Measurements from ENCODE around the gene LRCH4.

Gene LRCH4

GRCh38 chr7:100604976-100605911 lies 19.3 kb upstream of the LRCH4 start:
- peak; percentile 46 for DNase-seq (ENCODE audit: low read depth, low spot score)

GRCh38 chr7:100604028-100604975 lies 18.4 kb upstream of the LRCH4 start:
- peak; percentile 84 for DNase-seq (ENCODE audit: low read depth, low spot score)

- DNase-seq (ENCODE audit: low read depth, low spot score), result peak; percentile 73
Measured at GRCh38 chr7:100603726-100604027, 17.7 kb upstream of the LRCH4 start.

- peak; percentile 79 for DNase-seq (ENCODE audit: low read depth, low spot score)
Measured at GRCh38 chr7:100602889-100603725, 17.2 kb upstream of the LRCH4 start.

- no peak for DNase-seq (ENCODE audit: low read depth, low spot score)
Measured at GRCh38 chr7:100600730-100601038, 14.8 kb upstream of the LRCH4 start.

GRCh38 chr7:100599911-100600729 lies 14.2 kb upstream of the LRCH4 start:
- no peak for DNase-seq (ENCODE audit: low read depth, low spot score)

- DNase-seq (ENCODE audit: low read depth, low spot score), result no peak
Measured at GRCh38 chr7:100598425-100598824, 12.5 kb upstream of the LRCH4 start.

- DNase-seq (ENCODE audit: low read depth, low spot score), result no peak
Measured at GRCh38 chr7:100595188-100595587, 9.3 kb upstream of the LRCH4 start.

GRCh38 chr7:100591596-100591995 lies 5.7 kb upstream of the LRCH4 start:
- DNase-seq (ENCODE audit: low read depth, low spot score), result no peak

- DNase-seq (ENCODE audit: low read depth, low spot score), result no peak
Measured at GRCh38 chr7:100590077-100590737, 4.3 kb upstream of the LRCH4 start.

GRCh38 chr7:100589341-100589947 lies 3.5 kb upstream of the LRCH4 start:
- DNase-seq (ENCODE audit: low read depth, low spot score), result no peak

- DNase-seq (ENCODE audit: low read depth, low spot score), result no peak
Measured at GRCh38 chr7:100588438-100588837, 2.5 kb upstream of the LRCH4 start.

- peak; percentile 100 for DNase-seq (ENCODE audit: low read depth, low spot score)
Measured at GRCh38 chr7:100586266-100587025, 517 bp upstream of the LRCH4 start, which contains the start of gene FBXO24. Gene FBXO24 (plus strand): TSS chr7:100586328. CDS start chr7:100586626, 298 bp downstream.

GRCh38 chr7:100584683-100585510 lies 1.0 kb downstream of the LRCH4 start:
- peak; percentile 86 for DNase-seq (ENCODE audit: low read depth, low spot score)

- DNase-seq (ENCODE audit: low read depth, low spot score), result no peak
Measured at GRCh38 chr7:100584054-100584682, 1.8 kb downstream of the LRCH4 start.

- peak; percentile 79 for DNase-seq (ENCODE audit: low read depth, low spot score)
Measured at GRCh38 chr7:100583132-100584053, 2.5 kb downstream of the LRCH4 start.

- DNase-seq (ENCODE audit: low read depth, low spot score), result no peak
Measured at GRCh38 chr7:100582650-100583049, 3.3 kb downstream of the LRCH4 start.

Data from ELF-1 (cell line).